ENCODE results near the gene PRPF40A.

The PRPF40A gene

GRCh38 chr2:152606941-152607340 lies 110.3 kb downstream of the PRPF40A start:
- TF ChIP-seq FOXP2 (optimal IDR thresholded peaks at IDR 0.05; ENCODE audit: borderline replicate concordance, extremely low read depth, extremely low read length, insufficient read depth) (no peak), SIN3A (IDR thresholded peaks at IDR 0.05; ENCODE audit: borderline replicate concordance, insufficient read depth, low read length) (no peak), POLR2AphosphoS5 (IDR thresholded peaks at IDR 0.05; ENCODE audit: low read depth, low read length) (no peak), REST (IDR thresholded peaks at IDR 0.05; ENCODE audit: insufficient read depth in 1 of 2, low read depth in 2 of 2, low read length in 2 of 2) (no peak), TAF1 (IDR thresholded peaks at IDR 0.05; ENCODE audit: borderline replicate concordance, insufficient read depth, low read length) (no peak)

- TF ChIP-seq POLR2AphosphoS5 (IDR thresholded peaks at IDR 0.05; ENCODE audit: low read depth, low read length) (no peak), REST (IDR thresholded peaks at IDR 0.05; ENCODE audit: insufficient read depth in 1 of 2, low read depth in 2 of 2, low read length in 2 of 2) (no peak), SIN3A (IDR thresholded peaks at IDR 0.05; ENCODE audit: borderline replicate concordance, insufficient read depth, low read length) (no peak), FOXP2 (optimal IDR thresholded peaks at IDR 0.05; ENCODE audit: borderline replicate concordance, extremely low read depth, extremely low read length, insufficient read depth) (no peak), TAF1 (IDR thresholded peaks at IDR 0.05; ENCODE audit: borderline replicate concordance, insufficient read depth, low read length) (no peak)
Observed at GRCh38 chr2:152606081-152606480, 111.2 kb downstream of the PRPF40A start.

GRCh38 chr2:152603166-152603565 lies 114.1 kb downstream of the PRPF40A start:
- no peak for TF ChIP-seq POLR2AphosphoS5 (IDR thresholded peaks at IDR 0.05; ENCODE audit: low read depth, low read length)
- TF ChIP-seq TAF1 (IDR thresholded peaks at IDR 0.05; ENCODE audit: borderline replicate concordance, insufficient read depth, low read length): no peak
- no peak for TF ChIP-seq SIN3A (IDR thresholded peaks at IDR 0.05; ENCODE audit: borderline replicate concordance, insufficient read depth, low read length)
- TF ChIP-seq REST (IDR thresholded peaks at IDR 0.05; ENCODE audit: insufficient read depth in 1 of 2, low read depth in 2 of 2, low read length in 2 of 2): no peak
- no peak for TF ChIP-seq FOXP2 (optimal IDR thresholded peaks at IDR 0.05; ENCODE audit: borderline replicate concordance, extremely low read depth, extremely low read length, insufficient read depth)

- TF ChIP-seq POLR2AphosphoS5 (IDR thresholded peaks at IDR 0.05; ENCODE audit: low read depth, low read length) (no peak), FOXP2 (optimal IDR thresholded peaks at IDR 0.05; ENCODE audit: borderline replicate concordance, extremely low read depth, extremely low read length, insufficient read depth) (no peak), SIN3A (IDR thresholded peaks at IDR 0.05; ENCODE audit: borderline replicate concordance, insufficient read depth, low read length) (no peak), REST (IDR thresholded peaks at IDR 0.05; ENCODE audit: insufficient read depth in 1 of 2, low read depth in 2 of 2, low read length in 2 of 2) (no peak), TAF1 (IDR thresholded peaks at IDR 0.05; ENCODE audit: borderline replicate concordance, insufficient read depth, low read length) (no peak)
Observed at GRCh38 chr2:152602750-152603149, 114.5 kb downstream of the PRPF40A start.
